ENCODE data around the gene WNT7B.

DNA sequence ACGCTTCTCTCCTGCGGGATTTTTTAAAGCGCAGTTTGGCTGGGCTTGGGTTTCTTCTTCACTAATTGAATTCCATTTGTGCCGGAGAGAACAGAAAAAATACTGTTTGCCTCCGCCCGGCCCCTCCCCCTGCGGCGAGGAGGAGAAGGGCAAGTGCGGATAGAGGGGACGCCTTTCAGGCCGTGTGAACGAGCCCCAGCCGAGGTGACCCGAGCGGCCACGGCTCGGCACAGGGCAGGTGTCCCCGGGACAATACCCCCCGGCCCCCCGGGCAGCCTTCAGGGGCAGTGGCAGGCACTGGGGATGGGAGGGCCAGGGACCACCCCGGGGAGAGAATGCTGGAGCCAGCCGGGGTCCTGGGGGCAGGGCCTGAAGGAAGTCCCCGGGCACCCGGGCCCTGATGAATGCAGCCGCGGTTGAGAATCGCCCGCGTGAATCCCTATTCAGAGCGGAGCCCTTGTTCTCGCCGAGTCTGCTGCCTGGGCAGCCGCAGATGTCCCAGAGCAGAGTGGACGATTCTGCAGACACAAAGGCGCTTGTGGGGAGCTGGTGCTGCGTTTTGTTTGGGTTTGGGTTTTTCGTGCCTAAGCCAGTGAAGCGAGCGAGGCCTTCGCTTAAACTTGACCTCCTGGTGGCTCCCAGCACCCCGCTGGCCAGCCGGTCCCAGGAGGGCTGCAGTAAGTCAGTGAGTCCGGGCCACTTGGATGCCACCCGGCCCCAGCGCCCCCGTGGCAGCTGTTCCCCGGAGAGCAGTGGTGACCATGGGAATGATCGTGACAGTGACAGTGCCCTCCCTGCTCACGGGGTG lies 96.0 kb downstream of the WNT7B start:
- TF ChIP-seq, protein P1, sequence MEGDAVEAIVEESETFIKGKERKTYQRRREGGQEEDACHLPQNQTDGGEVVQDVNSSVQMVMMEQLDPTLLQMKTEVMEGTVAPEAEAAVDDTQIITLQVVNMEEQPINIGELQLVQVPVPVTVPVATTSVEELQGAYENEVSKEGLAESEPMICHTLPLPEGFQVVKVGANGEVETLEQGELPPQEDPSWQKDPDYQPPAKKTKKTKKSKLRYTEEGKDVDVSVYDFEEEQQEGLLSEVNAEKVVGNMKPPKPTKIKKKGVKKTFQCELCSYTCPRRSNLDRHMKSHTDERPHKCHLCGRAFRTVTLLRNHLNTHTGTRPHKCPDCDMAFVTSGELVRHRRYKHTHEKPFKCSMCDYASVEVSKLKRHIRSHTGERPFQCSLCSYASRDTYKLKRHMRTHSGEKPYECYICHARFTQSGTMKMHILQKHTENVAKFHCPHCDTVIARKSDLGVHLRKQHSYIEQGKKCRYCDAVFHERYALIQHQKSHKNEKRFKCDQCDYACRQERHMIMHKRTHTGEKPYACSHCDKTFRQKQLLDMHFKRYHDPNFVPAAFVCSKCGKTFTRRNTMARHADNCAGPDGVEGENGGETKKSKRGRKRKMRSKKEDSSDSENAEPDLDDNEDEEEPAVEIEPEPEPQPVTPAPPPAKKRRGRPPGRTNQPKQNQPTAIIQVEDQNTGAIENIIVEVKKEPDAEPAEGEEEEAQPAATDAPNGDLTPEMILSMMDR (IDR thresholded peaks at IDR 0.05): no peak
- TF ChIP-seq EZH2 (IDR thresholded peaks at IDR 0.05; ENCODE audit: borderline replicate concordance, insufficient read depth, low read depth, low read length, poor library complexity, severe bottlenecking): no peak

Data from B cell (primary cell).